Sigmoid colon (tissue), 7 donors: ENCODE data around the gene UBE2N. TPM values are rescaled to one million over a fixed set of nuclear protein-coding genes. Genes with fewer than 3 reads are reported as not detected.
A peak's percentile ranks its signal among the peaks of the same experiment; 100 is the strongest.

Experiments
- DNase-seq: peaks from one replicate; pipeline ENCODE4 v3.0.0-alpha.2; 2019
- H3K27ac ChIP-seq, 4 donors: fragments of 200-600 bp; sonication (generic); one replicate each; pipeline ENCODE4 v1.5.1; 2016 to 2019; ENCODE audit warnings: mild to moderate bottlenecking in 1 of 4
- H3K27me3 ChIP-seq, 3 donors: fragments of 200-600 bp; sonication (generic); one replicate each; pipeline ENCODE4 v1.5.1; 2019; ENCODE audit warnings: mild to moderate bottlenecking in 1 of 3
- H3K36me3 ChIP-seq, 4 donors: fragments of 200-600 bp; sonication (generic); one replicate each; pipeline ENCODE4 v1.5.1; 2016 to 2019
- H3K4me1 ChIP-seq, 4 donors: fragments of 200-600 bp; sonication (generic); one replicate each; pipeline ENCODE4 v1.5.1; 2017 to 2019
- H3K4me3 ChIP-seq, 4 donors: fragments of 200-600 bp; sonication (generic); one replicate each; pipeline ENCODE4 v1.5.1; 2017 to 2019; ENCODE audit warnings: mild to moderate bottlenecking in 2 of 4, moderate library complexity in 1 of 4
- H3K9me3 ChIP-seq, 4 donors: fragments of 200-600 bp in 3 of 4; sonication (generic) in 3 of 4; one replicate each; pipeline versions ENCODE4 v1.5.1 to v1.6.1; 2013 to 2019
- EP300 ChIP-seq, 4 donors: sonication (generic); formaldehyde crosslinking; IDR thresholded peaks; one replicate each; pipeline ENCODE4 v1.6.1; 2017; ENCODE audit warnings: antibody characterized with exemption in 4 of 4
- POLR2A ChIP-seq, 2 donors: fragments of 450-650 bp; IDR thresholded peaks; one replicate each; pipeline ENCODE4 v1.6.1; 2016; ENCODE audit warnings: antibody characterized with exemption in 2 of 2, mild to moderate bottlenecking in 2 of 2, moderate library complexity in 2 of 2
- POLR2AphosphoS5 ChIP-seq, 4 donors: sonication (generic); formaldehyde crosslinking; IDR thresholded peaks; one replicate each; pipeline ENCODE4 v1.6.1; 2017; ENCODE audit warnings: antibody characterized with exemption in 4 of 4
- WGBS, 2 donors: extraction: QIAGEN DNeasy Blood & Tissue Kit; methylation state at CpG; one replicate each; pipeline ENCODE4 v1.1.7; 2013; 5-methylcytosine and 5-hydroxymethylcytosine counted together
- intact Hi-C: fragments of 100-400 bp; cut with DNase I; formaldehyde crosslinking; loops from one replicate; pipeline ENCODE4 v1.15.1; 2023
- polyA plus RNA-seq, 3 donors: library from polyadenylated mRNA; stranded (reverse); fragments of 200-250 nt; gene quantifications; one replicate each; pipeline ENCODE4 v1.2.3, GENCODE V29; 2013
- total RNA-seq, 4 donors: library from RNA; depleted of rRNA; stranded (reverse); fragments of >200 nt; gene quantifications; one replicate each; pipeline ENCODE4 v1.1.0, GENCODE V29; 2016
- TF ChIP-seq, protein P1 (sequence below), 4 experiments: fragments of 450-650 bp in 3 of 4; fragments of 200-600 bp in 1 of 4; IDR thresholded peaks; one replicate each; pipeline ENCODE4 v1.5.1; 2016 to 2019; ENCODE audit warnings: antibody characterized with exemption in 4 of 4, mild to moderate bottlenecking in 3 of 4, moderate library complexity in 2 of 4
- donor health status: healthy with polysubstance abuse.
- donor health status: Bipolar disorder and iron deficiency.
- donor health status: healthy.

UBE2N gene
- total and polyA plus RNA-seq, 7 donors = 23.0 to 102 (median 28.0) TPM

DNA sequence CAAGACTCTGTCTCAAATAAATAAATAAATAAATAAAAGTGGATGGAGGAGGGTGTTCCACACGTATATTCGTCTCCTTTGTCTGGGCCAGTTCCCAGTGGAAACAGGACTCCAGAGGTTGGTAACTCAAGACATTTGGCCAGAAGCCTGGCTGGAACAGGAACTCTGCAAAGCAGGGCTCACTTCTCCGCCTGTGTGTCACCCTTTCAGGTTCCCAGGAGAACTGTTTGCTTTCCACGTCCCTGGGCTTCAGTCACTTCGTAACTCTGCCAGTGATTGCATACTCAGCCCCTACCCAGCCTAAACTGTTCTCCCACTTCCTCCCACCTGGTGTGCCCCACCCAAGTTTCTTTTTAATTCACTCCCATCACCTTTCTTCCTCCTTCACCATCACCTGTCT is 7.0 kb upstream of the UBE2N start:
- H3K27me3 ChIP-seq = no peaks in the 10 kb centered on the region
- H3K4me3 ChIP-seq = no peak overlapping the region
- TF ChIP-seq, protein P1, sequence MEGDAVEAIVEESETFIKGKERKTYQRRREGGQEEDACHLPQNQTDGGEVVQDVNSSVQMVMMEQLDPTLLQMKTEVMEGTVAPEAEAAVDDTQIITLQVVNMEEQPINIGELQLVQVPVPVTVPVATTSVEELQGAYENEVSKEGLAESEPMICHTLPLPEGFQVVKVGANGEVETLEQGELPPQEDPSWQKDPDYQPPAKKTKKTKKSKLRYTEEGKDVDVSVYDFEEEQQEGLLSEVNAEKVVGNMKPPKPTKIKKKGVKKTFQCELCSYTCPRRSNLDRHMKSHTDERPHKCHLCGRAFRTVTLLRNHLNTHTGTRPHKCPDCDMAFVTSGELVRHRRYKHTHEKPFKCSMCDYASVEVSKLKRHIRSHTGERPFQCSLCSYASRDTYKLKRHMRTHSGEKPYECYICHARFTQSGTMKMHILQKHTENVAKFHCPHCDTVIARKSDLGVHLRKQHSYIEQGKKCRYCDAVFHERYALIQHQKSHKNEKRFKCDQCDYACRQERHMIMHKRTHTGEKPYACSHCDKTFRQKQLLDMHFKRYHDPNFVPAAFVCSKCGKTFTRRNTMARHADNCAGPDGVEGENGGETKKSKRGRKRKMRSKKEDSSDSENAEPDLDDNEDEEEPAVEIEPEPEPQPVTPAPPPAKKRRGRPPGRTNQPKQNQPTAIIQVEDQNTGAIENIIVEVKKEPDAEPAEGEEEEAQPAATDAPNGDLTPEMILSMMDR (IDR thresholded peaks at IDR 0.05) = no peak
- TF ChIP-seq POLR2AphosphoS5 (IDR thresholded peaks at IDR 0.05) = no peak
- no peak for TF ChIP-seq POLR2A (IDR thresholded peaks at IDR 0.05)
- TF ChIP-seq EP300 (IDR thresholded peaks at IDR 0.05) = no peak
- 23 to 60% methylated on average over 5 of the region's 5 CpGs for WGBS, 2 donors
- no peak overlapping the region for H3K27ac ChIP-seq
- H3K4me1 ChIP-seq = no peaks in the 10 kb centered on the region
- DNase-seq = no peak
- intact Hi-C loops = loop anchor here (10.0 kb wide), 1 partner anchor 316 kb away; no protein-coding TSS in a partner anchor
- H3K36me3 ChIP-seq = no peaks in the 10 kb centered on the region
- no peaks in the 10 kb centered on the region for H3K9me3 ChIP-seq

DNA sequence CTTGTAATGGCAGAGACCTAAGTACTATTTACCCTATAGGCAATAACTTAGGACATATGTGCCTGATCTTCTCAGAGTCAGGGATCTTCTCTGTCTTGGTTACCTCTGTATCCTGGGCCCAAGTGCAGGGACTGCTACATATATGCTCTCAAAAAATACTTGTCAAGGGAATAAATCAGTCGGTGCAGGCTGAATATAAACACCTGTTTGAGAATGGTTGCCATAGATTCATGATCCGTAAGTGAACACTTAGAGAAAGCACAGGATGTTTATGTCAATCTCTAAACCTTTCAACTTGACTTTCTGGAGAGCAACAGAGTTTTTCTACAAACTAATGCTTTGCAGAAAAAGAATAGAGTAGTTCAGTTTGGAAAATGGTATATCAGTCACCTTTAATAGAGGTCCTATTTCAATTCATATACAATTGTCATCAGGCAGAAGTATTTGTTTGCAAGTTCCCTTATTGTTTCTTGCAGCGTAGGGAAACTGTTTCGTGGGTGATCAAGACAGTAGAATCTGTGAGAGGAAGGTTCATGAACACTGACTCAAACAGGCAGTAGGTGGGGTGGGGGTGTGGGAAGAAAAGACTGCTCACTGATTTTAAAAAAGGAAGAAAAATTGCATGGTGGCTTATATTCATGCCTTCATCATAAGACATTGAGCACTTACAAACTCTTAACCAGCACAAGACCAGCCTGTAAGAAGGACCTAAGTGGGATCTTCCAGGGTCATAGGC is 6.0 kb upstream of the UBE2N start:
- Histone ChIP-seq H3K36me3 (no peaks in the 10 kb centered on the region), H3K9me3 (no peaks in the 10 kb centered on the region), H3K27me3 (no peaks in the 10 kb centered on the region), H3K4me3 (no peak overlapping the region), H3K4me1 (peaks cover 0 to 3% (median 2%) of the 10 kb centered on the region in 4 donors), H3K27ac (no peak overlapping the region)
- TF ChIP-seq POLR2AphosphoS5 (IDR thresholded peaks at IDR 0.05) (no peak), POLR2A (IDR thresholded peaks at IDR 0.05) (no peak), EP300 (IDR thresholded peaks at IDR 0.05) (no peak)
- TF ChIP-seq, protein P1 (IDR thresholded peaks at IDR 0.05) = no peak
- intact Hi-C loops = loop anchor here (10.0 kb wide), 1 partner anchor 317 kb away; no protein-coding TSS in a partner anchor
- WGBS, 2 donors = 55 to 83% methylated on average over 4 of the region's 4 CpGs
- DNase-seq = no peak

DNA sequence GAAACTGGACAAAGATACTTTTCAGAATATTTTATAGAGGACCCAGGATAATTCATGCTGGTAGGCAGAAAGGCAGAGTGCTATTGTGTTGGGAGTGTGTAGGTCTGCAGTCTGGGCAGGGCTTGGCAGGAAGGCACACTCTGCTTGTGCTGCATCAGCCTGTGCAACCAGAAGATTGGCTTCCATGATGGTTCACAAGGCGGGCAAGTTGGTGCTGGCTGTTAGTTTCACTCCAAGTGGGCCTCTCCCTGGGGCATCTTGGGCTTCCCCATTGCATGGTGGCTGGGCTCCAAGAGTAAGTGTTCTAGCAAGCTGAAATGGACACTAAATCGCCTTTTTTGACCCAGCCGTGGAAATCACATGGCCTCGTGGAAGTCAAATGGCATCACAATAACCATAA is 1.8 kb upstream of the UBE2N start:
- Histone ChIP-seq H3K36me3 (no peaks in the 10 kb centered on the region), H3K4me3 (no peak overlapping the region), H3K4me1 (peaks cover 0 to 34% (median 24%) of the 10 kb centered on the region in 4 donors), H3K27me3 (no peaks in the 10 kb centered on the region), H3K9me3 (no peaks in the 10 kb centered on the region), H3K27ac (no peak overlapping the region)
- no peak for DNase-seq
- 94 to 96% methylated on average over 4 of the region's 4 CpGs for WGBS, 2 donors
- TF ChIP-seq EP300 (IDR thresholded peaks at IDR 0.05) (no peak), POLR2AphosphoS5 (IDR thresholded peaks at IDR 0.05) (no peak), POLR2A (IDR thresholded peaks at IDR 0.05) (no peak)
- TF ChIP-seq, protein P1 (IDR thresholded peaks at IDR 0.05) = no peak
- intact Hi-C loops = loop anchor here (10.0 kb wide), 1 partner anchor 321 kb away; no protein-coding TSS in a partner anchor

DNA sequence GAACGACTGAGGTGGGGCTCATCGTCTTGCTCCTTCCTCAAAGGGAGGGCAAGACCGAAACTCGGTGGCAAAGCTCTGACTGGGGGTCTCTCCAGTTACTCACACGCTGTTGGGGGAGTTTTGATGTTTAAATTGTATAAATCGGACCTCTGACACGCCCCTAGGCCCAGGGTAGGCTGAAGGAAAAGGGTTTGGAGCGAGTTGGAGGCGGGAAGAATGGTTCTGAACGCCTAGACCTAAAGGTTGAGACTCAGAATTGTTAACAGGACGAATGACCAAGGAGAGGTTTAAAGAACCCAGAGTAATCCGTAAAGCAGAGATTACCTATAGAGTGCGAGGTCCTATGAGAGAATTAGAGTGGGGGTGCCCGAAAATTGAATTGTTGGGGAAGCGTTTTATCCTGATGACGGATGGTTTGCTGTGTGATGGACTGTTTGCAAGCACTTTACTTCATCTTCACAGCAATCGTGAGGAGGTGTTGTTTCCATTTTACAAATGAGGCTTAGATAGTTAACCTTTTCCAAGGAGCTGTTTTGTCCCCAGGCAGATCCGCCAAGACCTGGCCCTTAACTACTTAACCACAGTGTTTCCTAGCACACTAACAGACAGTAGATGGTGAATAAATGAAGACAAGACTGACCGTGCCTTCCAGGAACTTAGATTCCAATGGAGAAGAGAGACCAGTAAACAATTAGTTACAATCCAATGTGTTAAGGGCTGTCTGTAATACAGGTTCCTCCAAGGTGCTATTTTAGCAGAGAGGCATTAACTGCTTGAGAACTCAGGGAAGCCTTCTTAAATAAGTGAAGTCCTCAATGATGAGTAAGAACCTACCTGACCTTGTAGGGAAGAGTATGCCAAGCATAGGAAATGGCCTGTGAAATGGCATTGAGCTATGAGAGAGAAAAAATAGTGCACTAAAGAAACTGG is 929 bp upstream of the UBE2N start:
- peak overlapping the region; percentile 85 to 97 (median 96) for H3K27ac ChIP-seq
- no peaks in the 10 kb centered on the region for H3K9me3 ChIP-seq
- peak overlapping the region; percentile 90 to 100 (median 97) for H3K4me3 ChIP-seq
- peaks cover 0 to 43% (median 32%) of the 10 kb centered on the region in 4 donors for H3K4me1 ChIP-seq
- intact Hi-C loops = loop anchor here (1.0 to 10.0 kb wide), 2 partner anchors 25 to 322 kb away; partner anchors contain the start of gene MRPL42
- WGBS, 2 donors = 4 to 9% methylated on average over 19 of the region's 19 CpGs
- TF ChIP-seq POLR2AphosphoS5 (IDR thresholded peaks at IDR 0.05) (no peak), EP300 (IDR thresholded peaks at IDR 0.05) (no peak), POLR2A (IDR thresholded peaks at IDR 0.05) (no peak)
- TF ChIP-seq, protein P1 (IDR thresholded peaks at IDR 0.05) = no peak
- H3K27me3 ChIP-seq = no peaks in the 10 kb centered on the region
- no peak for DNase-seq
- no peaks in the 10 kb centered on the region for H3K36me3 ChIP-seq
